ENCODE results near the gene OOEP.

DNA sequence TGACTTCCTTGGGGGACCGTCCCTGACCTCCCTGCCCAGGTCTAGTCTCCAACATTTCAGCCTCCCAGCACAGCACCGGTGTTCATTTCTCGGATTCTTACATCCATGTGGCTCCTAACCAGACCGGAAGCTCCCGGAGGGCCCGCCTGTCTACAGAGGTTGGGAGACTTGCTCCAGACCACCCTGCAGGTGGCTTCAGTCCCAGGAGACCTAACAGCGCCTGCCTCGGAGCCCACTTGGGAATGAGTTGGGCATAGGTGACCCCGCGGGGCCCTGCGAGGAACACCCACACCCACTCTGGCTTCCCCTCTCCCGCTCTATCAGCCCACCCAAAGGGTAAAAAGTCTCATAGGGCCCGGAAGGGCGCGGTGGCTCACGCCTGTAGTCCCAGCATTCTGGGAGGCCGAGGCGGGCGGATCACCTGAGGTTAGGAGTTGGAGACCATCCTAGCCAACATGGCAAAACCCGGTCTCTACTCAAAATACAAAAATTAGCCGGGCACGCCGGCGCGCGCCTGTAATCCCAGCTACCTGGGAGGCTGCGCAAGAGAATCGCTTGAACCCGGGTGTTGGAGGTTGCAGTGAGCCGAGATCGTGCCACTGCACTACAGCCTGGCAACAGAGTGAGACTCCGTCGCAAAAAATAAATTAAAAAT lies 21.0 kb downstream of the OOEP start:
- no peak for TF ChIP-seq CTCF (IDR thresholded peaks at IDR 0.05; ENCODE audit: insufficient read depth, low read length, poor library complexity, severe bottlenecking)
- TF ChIP-seq EZH2phosphoT487 (conservative IDR thresholded peaks at IDR 0.05; ENCODE audit: low read length), result no peak
